Suppressor macrophage treated with lipopolysaccharide for 1 hour (primary cell): Measurements from ENCODE around the gene N4BP2.

Experiments used
- DNase-seq, 3 donors: peaks; one replicate each; pipeline ENCODE4 v3.0.0-alpha.2; 2020 to 2022

N4BP2 gene

DNA sequence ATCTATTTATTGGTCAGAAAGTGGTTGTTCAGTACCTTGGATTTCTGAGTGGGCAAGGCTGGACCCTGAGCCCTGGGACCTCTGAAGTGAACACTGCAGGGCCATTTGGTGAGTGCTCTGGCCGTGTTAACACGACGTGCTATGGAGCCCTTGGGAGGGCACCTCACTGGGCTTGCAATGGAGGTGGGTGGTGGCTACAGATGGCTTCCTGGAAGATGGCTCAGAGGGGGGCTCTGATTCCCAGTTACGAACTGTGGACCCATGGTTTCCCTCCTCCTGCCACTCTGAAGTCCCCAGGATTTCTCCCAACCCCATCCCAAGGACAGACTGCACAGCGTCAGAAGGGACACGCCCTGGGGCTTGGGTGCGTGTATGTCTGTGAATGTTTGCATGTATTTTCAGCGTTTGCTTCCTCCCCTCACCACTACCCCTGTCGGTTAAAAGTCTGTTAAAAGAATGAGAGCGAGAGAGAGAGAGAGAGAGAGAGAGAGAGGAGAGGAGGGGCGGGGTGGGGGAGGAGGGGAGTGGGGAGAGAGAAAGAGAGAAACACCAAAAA, 136.4 kb downstream of the N4BP2 start:
- no peak for DNase-seq

GRCh38 chr4:40193578-40193977, 136.9 kb downstream of the N4BP2 start:
- DNase-seq = no peak

DNA sequence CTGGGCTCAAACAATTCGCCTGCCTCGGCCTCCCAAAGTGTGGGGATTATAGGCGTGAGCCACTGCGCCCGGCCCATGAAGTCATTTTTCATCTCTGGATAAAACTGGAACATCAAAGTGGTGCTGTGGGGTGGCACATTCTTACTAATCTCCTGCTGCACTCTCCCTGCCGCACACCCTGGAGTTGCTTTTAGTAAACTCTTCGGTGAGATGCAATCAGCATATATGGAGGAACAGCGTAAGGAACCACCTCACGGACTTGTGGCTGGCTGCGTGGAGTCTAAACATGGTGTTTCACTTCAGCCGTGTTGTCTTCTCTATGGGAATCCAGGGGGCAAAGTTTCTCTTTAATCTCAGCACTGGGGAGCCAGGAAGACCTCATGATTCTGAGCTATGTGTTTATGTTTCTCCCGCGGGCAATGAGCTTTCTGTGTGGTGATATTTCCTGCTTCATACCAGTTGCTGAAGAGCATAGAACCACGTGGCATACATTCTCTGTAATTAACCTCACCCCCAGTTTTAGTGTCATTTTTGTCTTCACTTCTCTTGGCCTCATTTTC, 138.0 kb downstream of the N4BP2 start:
- DNase-seq = no peak

- DNase-seq = no peak
These were observed 138.8 kb downstream of the N4BP2 start for GRCh38 chr4:40195182-40196177.

DNA sequence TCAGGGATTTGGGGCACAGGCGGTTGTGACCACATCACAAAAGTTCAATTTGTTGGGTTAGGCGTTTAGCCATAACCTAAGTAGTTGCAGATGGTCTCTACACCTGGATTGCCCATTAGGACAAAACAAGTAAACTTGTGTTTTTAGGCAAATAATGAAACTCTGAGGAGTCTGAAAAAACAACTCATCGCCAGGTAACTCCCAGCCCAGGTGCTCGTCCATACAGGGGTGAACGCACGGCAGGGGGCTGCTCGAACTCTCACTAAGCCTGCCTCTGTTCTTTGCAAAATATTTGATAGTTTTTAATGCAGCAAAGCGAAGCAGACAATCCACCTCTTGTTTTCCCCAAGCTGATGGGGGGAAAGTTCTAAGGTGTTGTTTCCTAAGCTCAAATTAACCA, 139.6 kb downstream of the N4BP2 start:
- DNase-seq = no peak

- DNase-seq = peak; percentile 54 to 61 (median 56)
These were observed 140.2 kb downstream of the N4BP2 start, which contains the start of gene RHOH for GRCh38 chr4:40196724-40197281. Gene RHOH, plus strand, starts transcription at chr4:40197031. Its CDS starts 46,356 bp downstream, at chr4:40243387.

- DNase-seq = no peak
These were observed 141.4 kb downstream of the N4BP2 start for GRCh38 chr4:40197879-40198689.

DNA sequence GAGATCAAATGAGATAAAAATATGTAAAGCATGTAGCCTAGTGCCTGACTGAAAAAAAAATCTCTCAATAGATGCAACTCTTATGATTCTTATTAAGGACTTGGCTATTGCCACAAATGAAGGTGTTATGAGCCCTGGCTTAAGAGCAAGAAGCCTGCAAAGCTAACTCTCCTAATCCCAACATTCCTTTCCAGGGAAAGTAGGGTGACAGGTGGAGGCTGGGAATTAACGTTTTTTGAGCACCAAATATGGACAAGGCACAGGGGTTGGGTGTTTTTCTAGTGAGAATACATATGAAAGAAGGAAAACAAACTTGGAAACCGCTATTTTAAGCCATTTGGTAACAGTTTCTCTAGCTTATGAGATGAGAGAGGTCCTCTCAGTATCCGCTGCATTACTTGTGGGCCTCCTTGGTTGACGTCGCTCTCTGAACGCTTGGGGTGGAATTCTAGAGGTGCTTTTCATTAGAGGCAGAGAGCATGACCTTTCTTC, 142.6 kb downstream of the N4BP2 start:
- no peak for DNase-seq

- peak; percentile 71 to 88 (median 71) for DNase-seq
These were observed 143.6 kb downstream of the N4BP2 start for GRCh38 chr4:40199999-40200874.

DNA sequence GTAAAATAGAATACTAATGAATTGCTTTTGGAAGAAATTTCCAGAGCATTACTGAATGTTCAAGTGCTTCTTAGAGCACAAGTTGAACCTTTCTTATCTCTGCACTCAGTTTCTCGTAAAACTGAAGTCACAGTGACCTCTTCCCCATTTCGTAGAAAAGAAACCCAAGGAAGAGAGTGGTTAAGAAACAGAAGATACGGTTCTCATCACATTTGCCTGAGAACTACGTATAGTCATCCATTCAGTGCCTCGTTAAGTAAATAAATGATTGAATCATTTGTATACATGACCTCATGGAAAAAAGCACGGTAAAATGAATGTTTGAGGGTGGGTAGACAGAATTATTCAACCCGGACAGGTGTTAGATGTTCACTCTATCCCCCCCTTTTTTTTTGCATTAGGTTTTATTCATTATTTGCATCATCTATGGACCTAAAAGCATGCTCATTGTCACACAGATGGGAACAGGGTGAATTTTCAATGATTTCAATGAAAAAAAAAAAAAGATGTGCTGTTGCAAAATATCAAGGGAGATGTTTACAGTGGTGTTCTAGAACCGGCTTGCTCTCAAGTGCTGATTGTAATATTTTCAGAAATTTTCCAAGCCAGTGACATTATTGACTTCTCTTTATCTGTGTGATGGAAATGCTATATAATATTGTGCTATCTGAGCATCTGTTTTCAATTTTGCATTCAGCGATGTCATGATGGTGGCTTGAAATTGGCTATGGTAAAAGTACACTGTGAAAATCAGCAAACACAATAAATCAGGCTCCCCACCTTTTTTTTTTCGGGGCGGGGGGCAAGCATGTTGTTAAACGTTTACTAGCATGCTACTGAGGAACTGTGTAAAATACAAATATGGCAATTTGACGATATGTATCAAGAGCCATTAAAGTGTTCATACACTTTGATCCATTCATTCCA, 144.5 kb downstream of the N4BP2 start:
- peak; percentile 57 to 91 (median 76) for DNase-seq

DNA sequence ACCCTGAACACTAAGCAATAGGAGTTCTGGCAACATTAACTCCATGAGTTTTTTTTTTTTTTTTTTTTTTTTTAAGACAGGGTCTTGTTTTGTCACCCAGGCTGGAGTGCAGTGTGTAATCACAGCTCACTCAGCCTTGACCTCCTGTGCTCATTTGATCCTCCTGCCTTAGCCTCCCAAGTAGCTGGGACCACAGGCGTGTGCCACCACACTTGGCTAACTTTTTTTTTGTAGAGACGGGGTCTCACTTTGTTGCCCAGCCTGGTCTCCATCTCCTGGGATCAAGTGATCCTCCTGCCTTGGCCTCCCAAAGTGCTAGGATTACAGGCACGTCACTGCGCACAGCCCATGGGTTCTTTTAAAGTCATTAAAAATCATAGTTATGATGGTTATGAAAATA, 145.2 kb downstream of the N4BP2 start:
- DNase-seq = no peak

GRCh38 chr4:40202474-40202873, 145.8 kb downstream of the N4BP2 start:
- DNase-seq = no peak

DNA sequence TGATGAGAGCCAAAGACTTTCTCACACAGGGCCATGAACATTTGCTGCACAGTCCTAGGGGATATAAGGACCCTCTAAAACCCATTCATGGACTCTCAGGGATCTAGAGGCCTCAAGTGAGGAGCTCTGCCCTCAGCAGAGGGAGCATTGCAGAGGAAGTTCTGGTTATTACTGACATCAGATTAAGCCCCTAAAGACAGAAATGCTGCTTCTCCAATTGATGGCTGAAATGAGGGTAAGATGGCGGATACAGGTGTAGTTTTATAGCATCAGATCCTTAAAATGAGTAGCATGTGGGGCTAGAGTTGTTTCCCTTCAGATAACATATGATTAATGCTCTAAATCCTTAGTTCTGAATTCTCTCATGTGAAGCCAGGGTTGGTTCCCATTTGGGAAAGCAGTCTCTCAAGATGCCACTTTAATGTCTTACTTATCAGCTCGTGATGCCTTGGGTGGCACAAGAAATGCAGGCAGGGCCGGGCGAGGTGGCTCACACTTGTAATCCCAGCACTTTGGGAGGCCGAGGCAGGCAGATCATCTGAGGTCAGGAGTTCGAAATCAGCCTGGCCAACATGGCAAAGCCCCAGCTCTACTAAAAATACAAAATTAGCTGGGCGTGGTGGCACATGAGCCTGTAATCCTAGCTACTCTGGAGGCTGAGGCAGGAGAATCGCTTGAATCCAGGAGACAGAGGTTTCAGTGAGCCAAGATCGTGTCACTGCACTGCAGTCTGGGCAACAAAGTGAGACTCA, 148.0 kb downstream of the N4BP2 start:
- DNase-seq = no peak

DNA sequence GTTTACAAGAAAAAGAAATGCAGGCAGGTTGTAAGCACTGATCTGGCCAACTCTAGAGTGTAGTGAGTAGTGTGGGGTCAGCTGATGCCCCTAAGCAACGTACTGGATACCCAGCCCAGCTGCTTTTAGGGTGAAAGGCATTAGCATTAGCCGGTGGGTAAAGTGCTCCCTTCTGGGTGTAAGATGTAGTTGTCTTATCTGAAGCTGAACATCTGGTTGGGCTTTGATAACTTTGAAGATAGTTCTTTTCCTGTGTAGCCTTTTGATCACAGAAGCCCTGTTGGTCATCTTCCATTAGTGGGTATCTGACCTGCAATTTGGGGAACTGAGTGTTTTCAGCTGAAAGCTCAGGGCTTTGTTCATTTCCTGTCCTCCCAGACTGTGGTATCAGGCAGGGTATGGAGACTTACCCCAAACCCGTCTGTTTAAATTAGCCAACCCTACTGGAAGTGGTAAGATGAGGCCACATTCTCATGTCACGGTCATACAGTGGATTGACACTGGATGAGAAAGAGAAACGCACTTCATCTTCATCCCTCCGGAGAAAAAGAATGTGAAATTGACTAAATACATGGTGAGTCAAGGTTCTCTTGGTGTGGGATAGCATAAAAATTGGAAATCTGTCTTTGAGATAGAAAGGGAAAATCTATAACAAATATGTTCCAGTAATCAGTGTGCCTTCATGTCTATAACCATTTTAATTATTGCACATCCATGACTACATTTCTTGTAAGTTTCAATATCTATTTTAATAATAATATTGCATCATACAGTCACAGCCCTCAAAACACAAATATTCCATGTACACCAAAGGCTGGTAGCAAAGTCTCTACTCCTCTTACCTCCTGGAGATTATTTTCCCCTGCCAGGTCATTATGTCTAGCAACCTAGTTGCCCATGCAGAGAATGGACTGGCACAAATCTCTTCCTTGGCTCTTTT, 148.9 kb downstream of the N4BP2 start:
- peak; percentile 75 to 91 (median 78) for DNase-seq

DNA sequence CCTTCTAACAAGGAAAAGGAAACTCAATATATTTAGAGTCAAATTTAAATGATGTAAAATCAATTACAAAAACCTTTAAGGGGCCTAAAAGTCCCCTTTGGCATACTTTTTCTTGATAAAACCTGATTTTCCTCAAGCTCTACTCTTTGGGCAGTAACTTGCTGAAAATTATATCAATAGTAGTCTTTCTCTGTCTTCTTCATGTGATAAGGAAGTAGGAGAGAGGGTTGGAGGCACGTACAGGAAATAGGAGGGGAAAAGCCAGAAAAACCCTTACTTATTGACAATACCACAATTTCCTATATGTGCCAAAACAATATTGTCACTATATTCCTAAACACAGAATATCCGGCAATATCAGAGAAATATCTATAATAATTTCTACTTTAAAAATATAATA, 149.8 kb downstream of the N4BP2 start:
- DNase-seq = peak; percentile 43 to 75 (median 44)
